HG02938 (cell line): ENCODE results near the gene UACA.

ENCODE experiments used
- ATAC-seq: cut with Tn5 transposase; IDR thresholded peaks from one replicate; pipeline ENCODE4 v1.9.1; 2021; ENCODE audit warnings: mild to moderate bottlenecking, moderate library complexity; ENCODE audit not compliant: unreplicated experiment

Gene UACA

DNA sequence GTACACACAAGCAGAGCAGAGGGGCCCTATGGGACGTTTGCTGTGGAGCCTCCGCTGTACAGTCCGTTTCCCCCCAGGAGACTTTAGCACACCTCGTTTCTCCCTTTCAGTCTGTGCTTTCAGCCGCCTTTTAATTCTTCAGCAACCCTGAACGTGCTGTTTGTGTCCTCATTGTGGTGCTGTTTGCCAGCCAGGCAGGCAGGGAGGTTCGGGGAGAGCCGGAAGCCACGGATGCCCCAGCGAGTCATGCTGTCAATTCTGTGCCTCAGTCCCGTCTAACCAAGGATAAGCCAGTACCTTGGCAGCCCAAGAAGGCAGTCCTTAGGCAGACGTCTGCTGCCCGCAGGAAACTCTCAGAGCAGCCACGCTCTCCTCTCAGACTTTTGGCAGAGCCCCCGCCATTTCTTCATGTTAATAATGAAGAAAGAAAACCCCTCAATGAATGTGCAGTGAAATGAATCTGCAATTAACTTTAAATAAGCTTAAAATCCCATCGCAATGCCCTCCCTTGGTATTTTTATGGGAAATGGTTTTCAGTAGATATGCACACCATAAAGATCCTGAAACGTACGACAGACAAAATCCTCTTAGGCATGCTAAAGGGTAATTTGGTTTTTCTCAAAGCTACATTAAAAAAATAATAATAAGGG lies 158.6 kb downstream of the UACA start:
- no peak for ATAC-seq
